ENCODE results near the gene ZNF185. TPM values are rescaled to one million over a fixed set of nuclear protein-coding genes. Genes with fewer than 3 reads are reported as not detected.

The ZNF185 gene
- total RNA-seq, 1 donor from 2014 or later, result 14.8 TPM

DNA sequence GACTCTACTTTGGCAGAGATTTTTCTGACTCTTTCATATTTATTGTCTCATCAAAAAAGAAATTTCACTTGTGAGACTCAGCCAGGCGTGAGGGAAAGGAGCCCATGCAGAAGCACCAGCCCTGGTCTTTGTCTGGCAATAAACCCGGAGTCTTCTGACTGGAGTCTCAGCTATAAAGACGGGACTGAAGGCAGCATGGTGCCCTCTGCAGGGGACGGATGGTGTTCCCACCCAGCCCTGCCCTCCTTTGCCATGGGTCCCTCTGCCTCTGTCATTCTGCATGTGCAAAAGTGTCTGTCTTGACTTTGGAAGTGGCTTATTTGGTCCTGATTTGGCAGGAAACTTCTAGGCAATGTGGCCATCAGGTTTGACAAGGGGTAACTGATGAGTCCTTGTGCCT, 14.2 kb downstream of the ZNF185 start:
- Histone ChIP-seq H3K9ac (no peak overlapping the region), H4K20me1 (ENCODE audit: low read depth) (no peaks in the 10 kb centered on the region), H3K27ac (no peak overlapping the region), H2AFZ (replicated peaks) (no peak overlapping the region), H3K4me2 (no peak overlapping the region), H3K4me1 (no peaks in the 10 kb centered on the region), H3F3A (ENCODE audit: low read depth) (no peaks in the 10 kb centered on the region), H3K79me2 (ENCODE audit: low read depth) (no peaks in the 10 kb centered on the region), H3K27me3 (no peaks in the 10 kb centered on the region), H3K36me3 (no peaks in the 10 kb centered on the region), H3K9me3 (ENCODE audit: low read depth) (no peaks in the 10 kb centered on the region), H3K4me3 (no peak overlapping the region)
- H3K27me3 Mint-ChIP-seq (ENCODE audit: insufficient read depth, low read depth), result peaks cover 6% of the 10 kb centered on the region
- H3K36me3 Mint-ChIP-seq, result no peaks in the 10 kb centered on the region
- no peak overlapping the region for H3K4me3 Mint-ChIP-seq
- H3K4me1 Mint-ChIP-seq, result peaks cover 16% of the 10 kb centered on the region
- DNase-seq (ENCODE audit: low spot score), result no peak
- H3K27ac Mint-ChIP-seq, result no peak overlapping the region
- TF ChIP-seq, protein P1, sequence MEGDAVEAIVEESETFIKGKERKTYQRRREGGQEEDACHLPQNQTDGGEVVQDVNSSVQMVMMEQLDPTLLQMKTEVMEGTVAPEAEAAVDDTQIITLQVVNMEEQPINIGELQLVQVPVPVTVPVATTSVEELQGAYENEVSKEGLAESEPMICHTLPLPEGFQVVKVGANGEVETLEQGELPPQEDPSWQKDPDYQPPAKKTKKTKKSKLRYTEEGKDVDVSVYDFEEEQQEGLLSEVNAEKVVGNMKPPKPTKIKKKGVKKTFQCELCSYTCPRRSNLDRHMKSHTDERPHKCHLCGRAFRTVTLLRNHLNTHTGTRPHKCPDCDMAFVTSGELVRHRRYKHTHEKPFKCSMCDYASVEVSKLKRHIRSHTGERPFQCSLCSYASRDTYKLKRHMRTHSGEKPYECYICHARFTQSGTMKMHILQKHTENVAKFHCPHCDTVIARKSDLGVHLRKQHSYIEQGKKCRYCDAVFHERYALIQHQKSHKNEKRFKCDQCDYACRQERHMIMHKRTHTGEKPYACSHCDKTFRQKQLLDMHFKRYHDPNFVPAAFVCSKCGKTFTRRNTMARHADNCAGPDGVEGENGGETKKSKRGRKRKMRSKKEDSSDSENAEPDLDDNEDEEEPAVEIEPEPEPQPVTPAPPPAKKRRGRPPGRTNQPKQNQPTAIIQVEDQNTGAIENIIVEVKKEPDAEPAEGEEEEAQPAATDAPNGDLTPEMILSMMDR (IDR thresholded peaks at IDR 0.05), result peak; percentile 21
- TF ChIP-seq EZH2phosphoT487 (IDR thresholded peaks at IDR 0.05), result no peak
- TF ChIP-seq EZH2 (IDR thresholded peaks at IDR 0.05), result no peak
- H3K9me3 Mint-ChIP-seq, result peaks cover 6% of the 10 kb centered on the region

DNA sequence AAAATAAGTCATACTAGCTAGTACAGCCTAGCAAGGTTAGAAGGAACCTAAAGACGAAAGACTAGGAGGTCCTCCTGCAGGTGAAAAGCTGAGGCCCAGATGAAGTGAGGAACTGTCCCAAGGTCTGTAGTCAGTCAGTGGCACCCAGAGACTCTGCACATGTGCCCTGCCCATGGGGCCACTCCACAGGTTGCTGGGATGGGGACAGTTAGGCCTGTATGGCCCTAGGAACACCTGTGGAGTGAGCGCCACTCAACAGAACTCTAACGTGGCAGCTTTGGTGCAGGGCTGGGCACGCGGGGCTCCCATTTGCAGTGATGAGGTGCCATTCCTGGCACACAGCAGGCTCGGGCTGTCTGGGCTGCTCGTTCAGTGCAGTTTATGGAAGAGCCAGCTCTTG, 14.8 kb downstream of the ZNF185 start:
- Mint-ChIP-seq H3K36me3 (no peaks in the 10 kb centered on the region), H3K27me3 (ENCODE audit: insufficient read depth, low read depth) (peaks cover 6% of the 10 kb centered on the region), H3K27ac (no peak overlapping the region), H3K9me3 (peaks cover 4% of the 10 kb centered on the region), H3K4me1 (peaks cover 10% of the 10 kb centered on the region), H3K4me3 (no peak overlapping the region)
- H3K79me2 ChIP-seq (ENCODE audit: low read depth), result no peaks in the 10 kb centered on the region
- no peak for DNase-seq (ENCODE audit: low spot score)
- no peak overlapping the region for H3K9ac ChIP-seq
- no peaks in the 10 kb centered on the region for H3F3A ChIP-seq (ENCODE audit: low read depth)
- TF ChIP-seq EZH2phosphoT487 (IDR thresholded peaks at IDR 0.05) (no peak), EZH2 (IDR thresholded peaks at IDR 0.05) (no peak)
- no peaks in the 10 kb centered on the region for H3K36me3 ChIP-seq
- H3K27me3 ChIP-seq, result no peaks in the 10 kb centered on the region
- H3K4me2 ChIP-seq, result no peak overlapping the region
- no peak overlapping the region for H3K27ac ChIP-seq
- no peak overlapping the region for H3K4me3 ChIP-seq
- H3K9me3 ChIP-seq (ENCODE audit: low read depth), result no peaks in the 10 kb centered on the region
- no peaks in the 10 kb centered on the region for H3K4me1 ChIP-seq
- H4K20me1 ChIP-seq (ENCODE audit: low read depth), result no peaks in the 10 kb centered on the region
- no peak overlapping the region for H2AFZ ChIP-seq (replicated peaks)

DNA sequence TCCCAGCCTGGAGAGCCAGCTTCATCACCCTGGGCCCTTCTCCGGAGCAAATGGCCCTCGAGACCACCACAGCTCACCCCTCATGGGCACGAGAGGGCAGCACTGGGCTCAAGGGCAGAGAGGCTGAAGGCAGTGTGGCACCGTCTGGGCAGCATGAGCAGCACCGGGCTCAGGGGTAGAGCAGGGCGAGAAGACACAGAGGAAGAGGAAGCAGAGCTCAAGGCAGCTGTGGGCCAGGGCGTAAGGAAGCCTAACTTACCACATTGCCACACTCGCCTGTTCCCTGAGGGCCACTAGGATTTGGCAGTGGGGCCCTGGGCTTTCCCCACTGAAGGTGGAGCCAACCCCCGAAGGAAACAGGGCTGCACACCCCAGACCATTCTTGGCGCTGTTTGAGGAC, 15.5 kb downstream of the ZNF185 start:
- peaks cover 10% of the 10 kb centered on the region for H3K4me1 Mint-ChIP-seq
- no peaks in the 10 kb centered on the region for H3K36me3 Mint-ChIP-seq

DNA sequence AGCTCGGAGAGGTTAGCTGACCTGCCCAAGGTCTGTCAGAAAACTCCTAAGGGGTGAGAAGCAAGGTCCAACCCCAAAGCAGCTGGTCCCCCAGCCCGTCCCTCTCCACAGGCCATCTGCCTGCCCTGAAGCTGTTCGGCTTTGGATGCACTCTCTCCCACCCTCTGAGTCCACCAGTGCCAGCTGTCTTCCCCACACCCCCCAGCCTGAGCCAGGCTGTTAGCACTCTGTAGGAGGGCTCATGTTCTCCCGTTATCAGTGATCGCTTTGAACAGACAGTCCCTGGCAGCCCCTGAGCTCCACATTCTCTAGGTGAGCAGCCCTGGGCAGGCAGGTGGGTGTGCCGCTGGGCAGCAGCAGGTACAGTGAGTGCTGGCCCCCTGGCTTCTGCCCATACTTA, 16.0 kb downstream of the ZNF185 start:
- Mint-ChIP-seq H3K4me3 (no peak overlapping the region), H3K36me3 (no peaks in the 10 kb centered on the region), H3K9me3 (no peaks in the 10 kb centered on the region), H3K4me1 (peaks cover 10% of the 10 kb centered on the region), H3K27me3 (ENCODE audit: insufficient read depth, low read depth) (peaks cover 3% of the 10 kb centered on the region), H3K27ac (no peak overlapping the region)
- Histone ChIP-seq H3K79me2 (ENCODE audit: low read depth) (no peaks in the 10 kb centered on the region), H3K4me3 (no peak overlapping the region), H3K4me2 (no peak overlapping the region), H3K9ac (no peak overlapping the region), H3F3A (ENCODE audit: low read depth) (no peaks in the 10 kb centered on the region), H3K27me3 (no peaks in the 10 kb centered on the region), H3K36me3 (no peaks in the 10 kb centered on the region), H3K9me3 (ENCODE audit: low read depth) (no peaks in the 10 kb centered on the region), H3K27ac (no peak overlapping the region), H2AFZ (replicated peaks) (no peak overlapping the region), H3K4me1 (no peaks in the 10 kb centered on the region), H4K20me1 (ENCODE audit: low read depth) (no peaks in the 10 kb centered on the region)
- TF ChIP-seq EZH2 (IDR thresholded peaks at IDR 0.05) (no peak), EZH2phosphoT487 (IDR thresholded peaks at IDR 0.05) (no peak)
- TF ChIP-seq, protein P1 (IDR thresholded peaks at IDR 0.05), result no peak
- DNase-seq (ENCODE audit: low spot score), result no peak

More for the DNA sequence above, 15.5 kb downstream of the ZNF185 start:
- no peak overlapping the region for H3K4me3 Mint-ChIP-seq
- Histone ChIP-seq H3K4me1 (no peaks in the 10 kb centered on the region), H3K36me3 (no peaks in the 10 kb centered on the region), H3F3A (ENCODE audit: low read depth) (no peaks in the 10 kb centered on the region), H3K27me3 (no peaks in the 10 kb centered on the region), H2AFZ (replicated peaks) (no peak overlapping the region), H3K27ac (no peak overlapping the region), H3K9me3 (ENCODE audit: low read depth) (no peaks in the 10 kb centered on the region), H3K9ac (no peak overlapping the region), H3K79me2 (ENCODE audit: low read depth) (no peaks in the 10 kb centered on the region), H4K20me1 (ENCODE audit: low read depth) (no peaks in the 10 kb centered on the region), H3K4me3 (no peak overlapping the region), H3K4me2 (no peak overlapping the region)
- peaks cover 4% of the 10 kb centered on the region for H3K27me3 Mint-ChIP-seq (ENCODE audit: insufficient read depth, low read depth)
- DNase-seq (ENCODE audit: low spot score), result no peak
- TF ChIP-seq, protein P1 (IDR thresholded peaks at IDR 0.05), result no peak
- TF ChIP-seq EZH2phosphoT487 (IDR thresholded peaks at IDR 0.05), result no peak
- no peak for TF ChIP-seq EZH2 (IDR thresholded peaks at IDR 0.05)
- no peaks in the 10 kb centered on the region for H3K9me3 Mint-ChIP-seq
- H3K27ac Mint-ChIP-seq, result no peak overlapping the region
